ENCODE measurements around the gene RHOJ.
"Not testable (repeated sequence)": the region's sequence is repeated elsewhere in the genome, so short reads cannot be mapped to it uniquely, and the experiment has no call there.

DNA sequence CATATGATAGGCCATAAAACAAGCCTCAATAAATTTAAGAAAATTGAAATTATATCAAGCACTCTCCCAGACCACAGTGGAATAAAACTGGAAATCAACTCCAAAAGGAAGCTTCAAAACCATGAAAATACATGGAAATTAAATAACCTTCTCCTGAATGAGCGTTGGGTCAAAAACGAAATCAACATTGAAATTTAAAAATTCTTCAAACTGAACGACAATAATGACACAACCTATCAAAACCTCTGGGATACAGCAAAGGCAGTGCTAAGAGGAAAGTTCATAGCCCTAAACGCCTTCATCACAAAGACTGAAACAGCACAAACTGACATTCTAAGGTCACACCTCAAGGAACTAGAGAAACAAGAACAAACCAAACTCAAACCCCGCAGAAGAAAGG is 100.2 kb downstream of the RHOJ start:
- TF ChIP-seq, protein P1, sequence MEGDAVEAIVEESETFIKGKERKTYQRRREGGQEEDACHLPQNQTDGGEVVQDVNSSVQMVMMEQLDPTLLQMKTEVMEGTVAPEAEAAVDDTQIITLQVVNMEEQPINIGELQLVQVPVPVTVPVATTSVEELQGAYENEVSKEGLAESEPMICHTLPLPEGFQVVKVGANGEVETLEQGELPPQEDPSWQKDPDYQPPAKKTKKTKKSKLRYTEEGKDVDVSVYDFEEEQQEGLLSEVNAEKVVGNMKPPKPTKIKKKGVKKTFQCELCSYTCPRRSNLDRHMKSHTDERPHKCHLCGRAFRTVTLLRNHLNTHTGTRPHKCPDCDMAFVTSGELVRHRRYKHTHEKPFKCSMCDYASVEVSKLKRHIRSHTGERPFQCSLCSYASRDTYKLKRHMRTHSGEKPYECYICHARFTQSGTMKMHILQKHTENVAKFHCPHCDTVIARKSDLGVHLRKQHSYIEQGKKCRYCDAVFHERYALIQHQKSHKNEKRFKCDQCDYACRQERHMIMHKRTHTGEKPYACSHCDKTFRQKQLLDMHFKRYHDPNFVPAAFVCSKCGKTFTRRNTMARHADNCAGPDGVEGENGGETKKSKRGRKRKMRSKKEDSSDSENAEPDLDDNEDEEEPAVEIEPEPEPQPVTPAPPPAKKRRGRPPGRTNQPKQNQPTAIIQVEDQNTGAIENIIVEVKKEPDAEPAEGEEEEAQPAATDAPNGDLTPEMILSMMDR (IDR thresholded peaks at IDR 0.05) = not testable (repeated sequence)
- TF ChIP-seq POLR2A (IDR thresholded peaks at IDR 0.05) = not testable (repeated sequence)

All from testis (tissue), 2 donors.